ENCODE results near the gene TESMIN. TPM values are rescaled to one million over a fixed set of nuclear protein-coding genes. Genes with fewer than 3 reads are reported as not detected.

Gene TESMIN
- total and polyA plus RNA-seq, 2 of the 4 experiments (the other 2 are of a cell fraction) = 0.90 to 2.2 TPM

DNA sequence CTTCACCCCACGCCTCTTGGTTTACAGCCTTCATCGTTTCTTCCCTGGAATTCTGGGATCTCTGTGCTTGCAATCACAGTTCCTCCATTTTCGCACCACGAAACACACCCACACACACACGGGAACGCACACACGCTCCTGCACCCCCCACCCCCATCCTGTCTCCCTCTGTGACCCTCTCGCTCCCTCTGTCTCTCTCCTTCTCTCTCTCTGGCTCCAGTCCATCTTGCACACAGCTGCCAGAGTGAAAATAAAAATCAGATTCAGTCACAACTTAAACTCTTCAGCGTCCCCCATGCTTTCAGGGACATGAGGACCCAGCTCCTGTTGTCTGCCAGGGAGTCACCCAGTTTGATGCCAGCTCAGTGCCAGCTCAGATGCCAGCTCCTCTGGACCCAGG is 64.0 kb downstream of the TESMIN start:
- Histone ChIP-seq H2BK120ac (ENCODE audit: low read depth, low read length) (no peak overlapping the region), H2BK15ac (ENCODE audit: low read depth, low read length) (no peak overlapping the region), H2AK5ac (ENCODE audit: low read depth, low read length) (no peak overlapping the region), H2BK5ac (ENCODE audit: low read depth, low read length, poor library complexity, severe bottlenecking) (no peak overlapping the region), H3K79me1 (ENCODE audit: low read depth in 1 of 2, low read length in 2 of 2) (no peaks in the 10 kb centered on the region), H3K9me3 (ENCODE audit: control insufficient read depth, insufficient read depth, low read length) (no peaks in the 10 kb centered on the region), H4K20me1 (ENCODE audit: insufficient read depth, low read length) (no peaks in the 10 kb centered on the region; the same call in 1 of the 2 replicates), H3K4me2 (ENCODE audit: low read depth, low read length) (no peak overlapping the region), H2BK20ac (ENCODE audit: low read depth, low read length) (no peak overlapping the region), H3K56ac (ENCODE audit: extremely low read depth, insufficient read depth, low read length) (no peak overlapping the region), H3K36me3 (ENCODE audit: control insufficient read depth, insufficient read depth, low read length) (no peaks in the 10 kb centered on the region), H3K9ac (ENCODE audit: low read depth, low read length) (no peak overlapping the region), H4K91ac (ENCODE audit: insufficient read depth, low read depth, low read length) (no peak overlapping the region), H3K27me3 (ENCODE audit: control insufficient read depth, insufficient read depth, low read length) (peaks cover 61% of the 10 kb centered on the region), H3K23ac (ENCODE audit: low read depth, low read length) (no peak overlapping the region), H3K18ac (ENCODE audit: low read depth, low read length) (no peak overlapping the region), H4K5ac (ENCODE audit: low read depth, low read length) (no peak overlapping the region), H3K14ac (replicated peaks; ENCODE audit: low read depth, low read length) (no peak overlapping the region), H3K4me1 (ENCODE audit: control insufficient read depth, insufficient read depth, low read length) (peaks cover 3% of the 10 kb centered on the region; the same call in 1 of the 2 replicates), H2AFZ (replicated peaks; ENCODE audit: low read length, poor library complexity) (no peak overlapping the region), H4K8ac (ENCODE audit: low read depth in 2 of 2, low read length in 2 of 2) (no peak overlapping the region), H3K4ac (ENCODE audit: low read depth, low read length) (no peak overlapping the region), H2AK9ac (replicated peaks; ENCODE audit: low read depth, low read length, poor library complexity) (no peak overlapping the region), H3K27ac (ENCODE audit: insufficient read depth, low read length) (no peak overlapping the region), H3K4me3 (ENCODE audit: insufficient read depth, low read depth, low read length) (no peak overlapping the region), H3K9me1 (ENCODE audit: insufficient read depth, low read length) (no peaks in the 10 kb centered on the region; the same call in 1 of the 2 replicates)
- dilution Hi-C loops (cut with HindIII; ENCODE audit: low sequenced_read_pairs, unreplicated experiment) (no loop called here), intact Hi-C loops (cut with micrococcal nuclease) (no loop called here), in situ Hi-C loops (cut with MboI; ENCODE audit: low sequenced_read_pairs) (no loop called here)
- no TSS peak for BruUV-seq (replicated peaks)
- DNase-seq (no peak), ATAC-seq (ENCODE audit: low read depth) (no peak)
- ChIA-PET POLR2A (ENCODE audit: unreplicated experiment) (no interaction called here), CTCF (no interaction called here)
- TF ChIP-seq SMC3 (IDR thresholded peaks at IDR 0.05; ENCODE audit: low read depth, low read length) (no peak), POLR2A (IDR thresholded peaks at IDR 0.05; ENCODE audit: low read depth, low read length) (no peak), CEBPB (IDR thresholded peaks at IDR 0.05; ENCODE audit: low read depth, low read length) (no peak), RAD21 (IDR thresholded peaks at IDR 0.05; ENCODE audit: low read length) (no peak), NFE2L2 (IDR thresholded peaks at IDR 0.05; ENCODE audit: low read depth, low read length) (no peak), MXI1 (IDR thresholded peaks at IDR 0.05; ENCODE audit: borderline replicate concordance, low read depth, low read length) (no peak), RCOR1 (IDR thresholded peaks at IDR 0.05; ENCODE audit: insufficient replicate concordance, low read length) (no peak), MAFK (IDR thresholded peaks at IDR 0.05; ENCODE audit: low read depth, low read length) (no peak), FOS (IDR thresholded peaks at IDR 0.05; ENCODE audit: low read depth, low read length) (no peak), BHLHE40 (IDR thresholded peaks at IDR 0.05; ENCODE audit: low read depth, low read length) (no peak), CHD1 (IDR thresholded peaks at IDR 0.05; ENCODE audit: low read depth, low read length) (no peak), MAZ (IDR thresholded peaks at IDR 0.05; ENCODE audit: borderline replicate concordance, low read depth, low read length) (no peak), RFX5 (IDR thresholded peaks at IDR 0.05; ENCODE audit: low read depth, low read length) (no peak)
- TF ChIP-seq, protein P1, sequence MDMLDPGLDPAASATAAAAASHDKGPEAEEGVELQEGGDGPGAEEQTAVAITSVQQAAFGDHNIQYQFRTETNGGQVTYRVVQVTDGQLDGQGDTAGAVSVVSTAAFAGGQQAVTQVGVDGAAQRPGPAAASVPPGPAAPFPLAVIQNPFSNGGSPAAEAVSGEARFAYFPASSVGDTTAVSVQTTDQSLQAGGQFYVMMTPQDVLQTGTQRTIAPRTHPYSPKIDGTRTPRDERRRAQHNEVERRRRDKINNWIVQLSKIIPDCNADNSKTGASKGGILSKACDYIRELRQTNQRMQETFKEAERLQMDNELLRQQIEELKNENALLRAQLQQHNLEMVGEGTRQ (IDR thresholded peaks at IDR 0.05; ENCODE audit: low read depth, low read length) = no peak
- TF ChIP-seq, protein P2, sequence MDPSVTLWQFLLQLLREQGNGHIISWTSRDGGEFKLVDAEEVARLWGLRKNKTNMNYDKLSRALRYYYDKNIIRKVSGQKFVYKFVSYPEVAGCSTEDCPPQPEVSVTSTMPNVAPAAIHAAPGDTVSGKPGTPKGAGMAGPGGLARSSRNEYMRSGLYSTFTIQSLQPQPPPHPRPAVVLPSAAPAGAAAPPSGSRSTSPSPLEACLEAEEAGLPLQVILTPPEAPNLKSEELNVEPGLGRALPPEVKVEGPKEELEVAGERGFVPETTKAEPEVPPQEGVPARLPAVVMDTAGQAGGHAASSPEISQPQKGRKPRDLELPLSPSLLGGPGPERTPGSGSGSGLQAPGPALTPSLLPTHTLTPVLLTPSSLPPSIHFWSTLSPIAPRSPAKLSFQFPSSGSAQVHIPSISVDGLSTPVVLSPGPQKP (IDR thresholded peaks at IDR 0.05; ENCODE audit: borderline replicate concordance, low read depth, low read length) = no peak
- TF ChIP-seq, protein P3, sequence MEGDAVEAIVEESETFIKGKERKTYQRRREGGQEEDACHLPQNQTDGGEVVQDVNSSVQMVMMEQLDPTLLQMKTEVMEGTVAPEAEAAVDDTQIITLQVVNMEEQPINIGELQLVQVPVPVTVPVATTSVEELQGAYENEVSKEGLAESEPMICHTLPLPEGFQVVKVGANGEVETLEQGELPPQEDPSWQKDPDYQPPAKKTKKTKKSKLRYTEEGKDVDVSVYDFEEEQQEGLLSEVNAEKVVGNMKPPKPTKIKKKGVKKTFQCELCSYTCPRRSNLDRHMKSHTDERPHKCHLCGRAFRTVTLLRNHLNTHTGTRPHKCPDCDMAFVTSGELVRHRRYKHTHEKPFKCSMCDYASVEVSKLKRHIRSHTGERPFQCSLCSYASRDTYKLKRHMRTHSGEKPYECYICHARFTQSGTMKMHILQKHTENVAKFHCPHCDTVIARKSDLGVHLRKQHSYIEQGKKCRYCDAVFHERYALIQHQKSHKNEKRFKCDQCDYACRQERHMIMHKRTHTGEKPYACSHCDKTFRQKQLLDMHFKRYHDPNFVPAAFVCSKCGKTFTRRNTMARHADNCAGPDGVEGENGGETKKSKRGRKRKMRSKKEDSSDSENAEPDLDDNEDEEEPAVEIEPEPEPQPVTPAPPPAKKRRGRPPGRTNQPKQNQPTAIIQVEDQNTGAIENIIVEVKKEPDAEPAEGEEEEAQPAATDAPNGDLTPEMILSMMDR (conservative IDR thresholded peaks at IDR 0.05; ENCODE audit: low read depth, low read length) = no peak
- WGBS, 2 experiments (ENCODE audit: extremely low coverage in 2 of 2, insufficient read length in 1 of 2) = 50% methylated on average over 7 of the region's 9 CpGs; no CpG with 5 or more reads in 1 of the 2 experiments

All from IMR-90 (cell line).